ENCODE results near the gene ZBTB20. TPM values are rescaled to one million over a fixed set of nuclear protein-coding genes. Genes with fewer than 3 reads are reported as not detected.

ZBTB20 gene
- total RNA-seq, 4 donors from 2014 or later: 148 to 242 (median 188) TPM

DNA sequence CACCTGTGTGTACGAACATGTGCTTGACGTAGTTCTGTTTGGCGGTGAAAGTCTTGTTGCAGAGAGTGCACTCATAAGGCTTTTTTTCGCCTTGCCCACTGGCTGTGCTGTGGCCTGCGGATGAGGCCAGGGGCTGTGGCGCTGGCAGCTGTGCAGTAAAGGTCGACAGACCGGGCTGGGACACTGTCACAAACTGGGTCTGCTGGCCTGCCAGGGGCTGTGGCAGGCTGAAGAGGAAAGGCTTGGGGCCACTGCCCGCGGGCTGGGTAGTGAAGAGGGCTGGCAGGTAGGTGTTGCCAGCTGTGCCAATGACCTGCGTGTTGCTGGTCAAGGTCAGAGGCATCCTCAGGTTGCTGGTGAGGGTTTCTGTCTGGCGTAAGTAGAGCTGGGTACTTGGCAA, 796.8 kb downstream of the ZBTB20 start:
- Histone ChIP-seq H3K9me3 (no peaks in the 10 kb centered on the region), H3K4me1 (no peaks in the 10 kb centered on the region), H3K27ac (no peak overlapping the region), H3K27me3 (no peaks in the 10 kb centered on the region), H3K36me3 (peaks cover 20% of the 10 kb centered on the region in 2 donors), H3K4me3 (replicated peaks in 1 of 3) (no peak overlapping the region)
- intact Hi-C loops (cut with DNase I): no loop called here
- WGBS, 2 donors: 98 to 99% methylated on average over 8 to 12 of the region's 12 CpGs
- no peak for TF ChIP-seq POLR2A (IDR thresholded peaks at IDR 0.05)
- TF ChIP-seq, protein P1, sequence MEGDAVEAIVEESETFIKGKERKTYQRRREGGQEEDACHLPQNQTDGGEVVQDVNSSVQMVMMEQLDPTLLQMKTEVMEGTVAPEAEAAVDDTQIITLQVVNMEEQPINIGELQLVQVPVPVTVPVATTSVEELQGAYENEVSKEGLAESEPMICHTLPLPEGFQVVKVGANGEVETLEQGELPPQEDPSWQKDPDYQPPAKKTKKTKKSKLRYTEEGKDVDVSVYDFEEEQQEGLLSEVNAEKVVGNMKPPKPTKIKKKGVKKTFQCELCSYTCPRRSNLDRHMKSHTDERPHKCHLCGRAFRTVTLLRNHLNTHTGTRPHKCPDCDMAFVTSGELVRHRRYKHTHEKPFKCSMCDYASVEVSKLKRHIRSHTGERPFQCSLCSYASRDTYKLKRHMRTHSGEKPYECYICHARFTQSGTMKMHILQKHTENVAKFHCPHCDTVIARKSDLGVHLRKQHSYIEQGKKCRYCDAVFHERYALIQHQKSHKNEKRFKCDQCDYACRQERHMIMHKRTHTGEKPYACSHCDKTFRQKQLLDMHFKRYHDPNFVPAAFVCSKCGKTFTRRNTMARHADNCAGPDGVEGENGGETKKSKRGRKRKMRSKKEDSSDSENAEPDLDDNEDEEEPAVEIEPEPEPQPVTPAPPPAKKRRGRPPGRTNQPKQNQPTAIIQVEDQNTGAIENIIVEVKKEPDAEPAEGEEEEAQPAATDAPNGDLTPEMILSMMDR (IDR thresholded peaks at IDR 0.05): no peak
- no peak for DNase-seq

DNA sequence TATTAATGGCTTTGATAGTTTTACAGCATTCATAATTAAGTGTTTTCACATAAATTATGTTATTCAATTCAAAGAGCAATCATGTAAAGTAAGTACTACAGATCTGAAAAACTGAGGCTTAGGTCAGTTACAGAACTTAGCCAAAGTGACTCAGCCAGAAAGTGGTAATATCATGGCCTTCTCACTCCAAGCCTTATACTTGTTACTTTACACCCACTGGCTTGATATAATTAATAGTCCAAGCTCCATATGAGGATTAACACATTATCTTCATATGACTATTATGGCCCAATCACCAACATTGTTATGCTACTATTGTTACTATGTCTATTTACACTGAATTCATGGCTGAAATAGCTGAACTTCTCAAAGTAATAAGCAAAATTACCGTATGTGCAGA, 802.6 kb downstream of the ZBTB20 start:
- intact Hi-C loops (cut with DNase I): no loop called here

DNA sequence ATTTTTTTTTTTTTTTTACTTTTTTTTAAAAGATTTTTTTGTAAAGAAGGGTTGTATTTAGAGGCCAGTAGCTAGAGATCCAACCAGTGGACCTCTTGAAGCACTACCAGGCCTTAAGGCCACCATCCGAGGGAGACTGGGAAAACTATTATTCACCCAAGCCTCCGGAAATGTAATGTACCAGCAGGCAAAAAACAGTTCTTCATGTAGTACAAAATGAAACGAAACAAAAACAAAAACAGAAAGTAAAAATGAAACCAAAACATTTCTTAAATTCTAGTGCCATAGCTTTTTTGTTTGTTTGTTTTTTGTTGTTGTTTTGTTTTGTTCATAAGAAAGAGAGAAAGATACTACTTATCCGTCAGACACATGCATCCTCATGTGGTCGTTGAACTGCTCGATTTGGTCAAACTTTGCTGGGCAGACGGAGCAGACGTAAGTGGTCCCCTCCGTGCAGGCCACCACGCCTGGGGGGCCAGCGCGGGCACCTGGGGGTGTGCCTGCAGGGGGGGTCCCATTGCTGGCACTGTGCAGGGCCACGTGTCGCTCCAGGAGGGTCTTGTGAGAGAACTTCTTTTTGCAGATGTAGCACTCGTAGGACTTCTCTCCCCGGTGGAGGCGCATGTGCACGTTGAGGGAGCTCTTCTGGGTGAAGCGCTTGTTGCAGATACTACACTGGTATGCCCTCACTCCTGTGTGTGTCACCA, 808.3 kb downstream of the ZBTB20 start:
- intact Hi-C loops (cut with DNase I): no loop called here

More for the DNA sequence above, 802.6 kb downstream of the ZBTB20 start:
- no peaks in the 10 kb centered on the region for H3K4me1 ChIP-seq
- no peaks in the 10 kb centered on the region for H3K27me3 ChIP-seq
- H3K36me3 ChIP-seq: peaks cover 0 to 4% of the 10 kb centered on the region in 2 donors
- no peaks in the 10 kb centered on the region for H3K9me3 ChIP-seq
- no peak overlapping the region for H3K4me3 ChIP-seq (replicated peaks in 1 of 3)
- TF ChIP-seq, protein P1 (IDR thresholded peaks at IDR 0.05): no peak
- no peak for TF ChIP-seq POLR2A (IDR thresholded peaks at IDR 0.05)
- 94 to 98% methylated on average over 1 of the region's 1 CpG for WGBS, 2 donors
- DNase-seq: no peak
- no peak overlapping the region for H3K27ac ChIP-seq

DNA sequence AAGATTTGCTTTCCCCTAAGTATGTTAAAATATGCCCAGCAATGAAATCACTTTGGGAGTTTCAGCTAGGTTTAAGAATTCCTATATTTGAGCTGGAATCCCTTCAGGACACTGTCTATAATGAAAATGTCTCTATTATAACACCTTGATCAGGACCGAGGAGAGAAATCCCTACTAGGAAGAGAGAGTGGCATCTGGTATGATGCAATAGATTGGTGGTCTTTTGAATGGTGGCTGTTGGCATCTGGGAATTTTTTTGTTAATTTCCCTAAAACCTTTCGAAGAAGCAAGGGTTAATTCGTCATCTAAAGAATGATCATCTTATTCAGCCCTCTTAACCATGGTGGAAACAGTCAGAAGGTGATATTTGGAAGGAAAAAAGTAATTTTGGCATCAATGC, 810.2 kb downstream of the ZBTB20 start:
- TF ChIP-seq, protein P1 (IDR thresholded peaks at IDR 0.05): no peak
- no peak for TF ChIP-seq POLR2A (IDR thresholded peaks at IDR 0.05)
- Histone ChIP-seq H3K36me3 (peaks cover 0 to 8% of the 10 kb centered on the region in 2 donors), H3K4me1 (no peaks in the 10 kb centered on the region), H3K4me3 (replicated peaks in 1 of 3) (no peak overlapping the region), H3K27ac (no peak overlapping the region), H3K27me3 (no peaks in the 10 kb centered on the region), H3K9me3 (no peaks in the 10 kb centered on the region)
- 92 to 95% methylated on average over 3 of the region's 3 CpGs for WGBS, 2 donors
- DNase-seq: no peak
- intact Hi-C loops (cut with DNase I): no loop called here

More for the DNA sequence above, 808.3 kb downstream of the ZBTB20 start:
- Histone ChIP-seq H3K27ac (no peak overlapping the region), H3K27me3 (no peaks in the 10 kb centered on the region), H3K9me3 (no peaks in the 10 kb centered on the region), H3K4me1 (no peaks in the 10 kb centered on the region), H3K4me3 (replicated peaks in 1 of 3) (no peak overlapping the region), H3K36me3 (peaks cover 0 to 8% of the 10 kb centered on the region in 2 donors)
- no peak for DNase-seq
- 95 to 96% methylated on average over 19 of the region's 19 CpGs for WGBS, 2 donors
- no peak for TF ChIP-seq POLR2A (IDR thresholded peaks at IDR 0.05)
- TF ChIP-seq, protein P1 (IDR thresholded peaks at IDR 0.05): no peak

DNA sequence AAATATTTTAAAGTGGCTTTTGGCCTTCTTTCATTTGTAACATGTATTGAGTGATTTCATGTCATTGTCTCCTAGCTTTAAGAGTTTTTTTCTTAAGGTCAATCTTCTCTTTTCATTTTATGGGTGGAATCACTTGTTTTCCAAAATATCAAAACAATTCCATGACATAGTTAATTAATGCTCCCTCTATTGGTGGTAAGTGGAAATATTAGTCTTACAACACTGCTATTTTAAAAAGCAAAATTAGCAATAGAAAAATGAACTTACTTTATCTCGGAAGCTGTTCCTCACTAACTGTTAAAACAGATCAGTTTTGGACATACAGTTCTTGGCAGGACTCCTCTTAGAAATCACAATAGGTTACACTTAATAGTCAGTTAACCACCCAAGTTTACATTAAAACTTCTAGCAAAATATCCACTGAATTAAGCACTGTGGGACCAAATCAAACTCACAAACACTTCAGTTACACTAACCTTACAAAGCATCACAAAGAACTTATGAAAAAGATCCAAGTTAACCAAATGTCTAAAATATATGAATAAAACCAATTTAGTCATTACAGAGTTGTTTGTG, 810.9 kb downstream of the ZBTB20 start:
- TF ChIP-seq POLR2A (IDR thresholded peaks at IDR 0.05): no peak
- TF ChIP-seq, protein P1 (IDR thresholded peaks at IDR 0.05): peak in 5 of 6 experiments; percentile 6 to 52 (median 37)
- intact Hi-C loops (cut with DNase I): no loop called here
- Histone ChIP-seq H3K27ac (no peak overlapping the region), H3K4me3 (replicated peaks in 1 of 3) (no peak overlapping the region), H3K27me3 (no peaks in the 10 kb centered on the region), H3K4me1 (no peaks in the 10 kb centered on the region), H3K9me3 (no peaks in the 10 kb centered on the region), H3K36me3 (peaks cover 0 to 8% of the 10 kb centered on the region in 2 donors)
- no peak for DNase-seq
- 86% methylated on average over 1 of the region's 1 CpG for WGBS, 2 donors

Measured in thyroid gland (tissue), 4 donors.